GM12878 (cell line): ENCODE measurements around the gene LMO7.

Source experiments
- POLR2A ChIP-seq: IDR thresholded peaks from 2 replicates; pipeline ENCODE4 v1.6.1; 2011; ENCODE audit warnings: low read depth, mild to moderate bottlenecking, low read length
- POLR2AphosphoS2 ChIP-seq: IDR thresholded peaks from 2 replicates; pipeline ENCODE4 v1.6.1; 2011; ENCODE audit warnings: low read depth, mild to moderate bottlenecking, low read length, improper control_type of control experiment, moderate library complexity
- POLR2AphosphoS5 ChIP-seq: IDR thresholded peaks from 2 replicates; pipeline ENCODE4 v1.6.1; 2011; ENCODE audit warnings: mild to moderate bottlenecking, low read length, inconsistent platforms
- SREBF2 ChIP-seq: IDR thresholded peaks from 2 replicates; pipeline ENCODE4 v1.6.1; 2012; ENCODE audit warnings: mild to moderate bottlenecking, low read length
- TARDBP ChIP-seq: IDR thresholded peaks from 2 replicates; pipeline ENCODE4 v1.6.1; 2016; ENCODE audit warnings: borderline replicate concordance
- TF ChIP-seq, protein P1 (sequence below): IDR thresholded peaks from 2 replicates; pipeline ENCODE4 v1.6.1; 2012; ENCODE audit warnings: low read depth, low read length, improper control_type of control experiment
- TF ChIP-seq, protein P2 (sequence below): fragments of 450-650 bp; IDR thresholded peaks from 2 replicates; pipeline ENCODE4 v1.6.1; 2017; ENCODE audit warnings: antibody characterized with exemption, mild to moderate bottlenecking, moderate library complexity

- TF ChIP-seq, protein P1, sequence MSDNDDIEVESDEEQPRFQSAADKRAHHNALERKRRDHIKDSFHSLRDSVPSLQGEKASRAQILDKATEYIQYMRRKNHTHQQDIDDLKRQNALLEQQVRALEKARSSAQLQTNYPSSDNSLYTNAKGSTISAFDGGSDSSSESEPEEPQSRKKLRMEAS = no peak
- TF ChIP-seq POLR2AphosphoS5 (no peak), TARDBP (no peak), POLR2A (no peak), POLR2AphosphoS2 (no peak), SREBF2 (no peak)
- TF ChIP-seq, protein P2, sequence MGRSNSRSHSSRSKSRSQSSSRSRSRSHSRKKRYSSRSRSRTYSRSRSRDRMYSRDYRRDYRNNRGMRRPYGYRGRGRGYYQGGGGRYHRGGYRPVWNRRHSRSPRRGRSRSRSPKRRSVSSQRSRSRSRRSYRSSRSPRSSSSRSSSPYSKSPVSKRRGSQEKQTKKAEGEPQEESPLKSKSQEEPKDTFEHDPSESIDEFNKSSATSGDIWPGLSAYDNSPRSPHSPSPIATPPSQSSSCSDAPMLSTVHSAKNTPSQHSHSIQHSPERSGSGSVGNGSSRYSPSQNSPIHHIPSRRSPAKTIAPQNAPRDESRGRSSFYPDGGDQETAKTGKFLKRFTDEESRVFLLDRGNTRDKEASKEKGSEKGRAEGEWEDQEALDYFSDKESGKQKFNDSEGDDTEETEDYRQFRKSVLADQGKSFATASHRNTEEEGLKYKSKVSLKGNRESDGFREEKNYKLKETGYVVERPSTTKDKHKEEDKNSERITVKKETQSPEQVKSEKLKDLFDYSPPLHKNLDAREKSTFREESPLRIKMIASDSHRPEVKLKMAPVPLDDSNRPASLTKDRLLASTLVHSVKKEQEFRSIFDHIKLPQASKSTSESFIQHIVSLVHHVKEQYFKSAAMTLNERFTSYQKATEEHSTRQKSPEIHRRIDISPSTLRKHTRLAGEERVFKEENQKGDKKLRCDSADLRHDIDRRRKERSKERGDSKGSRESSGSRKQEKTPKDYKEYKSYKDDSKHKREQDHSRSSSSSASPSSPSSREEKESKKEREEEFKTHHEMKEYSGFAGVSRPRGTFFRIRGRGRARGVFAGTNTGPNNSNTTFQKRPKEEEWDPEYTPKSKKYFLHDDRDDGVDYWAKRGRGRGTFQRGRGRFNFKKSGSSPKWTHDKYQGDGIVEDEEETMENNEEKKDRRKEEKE = no peak
Measured at GRCh38 chr13:75633285-75633684, 2.8 kb upstream of the LMO7 start.
